Osteoblast (primary cell): ENCODE measurements around the gene SLC39A7. TPM values are rescaled to one million over a fixed set of nuclear protein-coding genes. Genes with fewer than 3 reads are reported as not detected.

Experiments used
- DNase-seq: peaks from one replicate; pipeline ENCODE4 v3.0.0; 2011; ENCODE audit warnings: low spot score, mixed read lengths; ENCODE audit not compliant: insufficient read length; ENCODE audit errors: missing footprints
- H2AFZ ChIP-seq: 2 replicates; pipeline ENCODE4 v1.6.0; 2011; ENCODE audit warnings: mild to moderate bottlenecking, low read length
- H3K27ac ChIP-seq: 2 replicates; pipeline ENCODE4 v1.5.1; 2011; ENCODE audit warnings: mild to moderate bottlenecking, low read depth, low read length, moderate library complexity
- H3K27me3 ChIP-seq: 2 replicates; pipeline ENCODE4 v1.6.0; 2012; ENCODE audit warnings: mild to moderate bottlenecking, control low read depth, inconsistent platforms, low read length, moderate library complexity; ENCODE audit not compliant: insufficient read depth
- H3K36me3 ChIP-seq: 2 replicates; pipeline ENCODE4 v1.5.1; 2011; ENCODE audit warnings: mild to moderate bottlenecking, low read length, control low read depth, moderate library complexity; ENCODE audit not compliant: insufficient read depth
- H3K4me1 ChIP-seq: 2 replicates; pipeline ENCODE4 v1.5.1; 2011; ENCODE audit warnings: mild to moderate bottlenecking, low read length, control low read depth, moderate library complexity; ENCODE audit not compliant: insufficient read depth
- H3K4me2 ChIP-seq: 2 replicates; pipeline ENCODE4 v1.6.0; 2011; ENCODE audit warnings: mild to moderate bottlenecking, low read length; ENCODE audit not compliant: insufficient read depth
- H3K4me3 ChIP-seq: fragments of 200-600 bp; sonication (generic); 3 replicates; pipeline ENCODE4 v1.5.1; 2012; ENCODE audit warnings: mild to moderate bottlenecking, low read length, inconsistent platforms; ENCODE audit not compliant: insufficient read depth
- H3K79me2 ChIP-seq: 2 replicates; pipeline ENCODE4 v1.6.0; 2012; ENCODE audit warnings: mild to moderate bottlenecking, low read length, control low read depth, inconsistent platforms; ENCODE audit not compliant: insufficient read depth
- H3K9me3 ChIP-seq: 2 replicates; pipeline ENCODE4 v1.5.1; 2011; ENCODE audit warnings: low read depth, low read length, control low read depth
- H4K20me1 ChIP-seq: 2 replicates; pipeline ENCODE4 v1.6.0; 2012; ENCODE audit warnings: mild to moderate bottlenecking, low read length, control low read depth; ENCODE audit not compliant: insufficient read depth
- CTCF ChIP-seq: IDR thresholded peaks from 2 replicates; pipeline ENCODE4 v1.5.1; 2011; ENCODE audit warnings: mild to moderate bottlenecking, low read depth, low read length, moderate library complexity; ENCODE audit errors: extremely low read depth
- total RNA-seq: library from RNA; depleted of rRNA; stranded (reverse); fragments of >200 nt; gene quantifications from 2 replicates; pipeline ENCODE4 v1.2.3, GENCODE V29; 2012

SLC39A7 gene
- total RNA-seq, 1 donor, result 108 TPM

DNA sequence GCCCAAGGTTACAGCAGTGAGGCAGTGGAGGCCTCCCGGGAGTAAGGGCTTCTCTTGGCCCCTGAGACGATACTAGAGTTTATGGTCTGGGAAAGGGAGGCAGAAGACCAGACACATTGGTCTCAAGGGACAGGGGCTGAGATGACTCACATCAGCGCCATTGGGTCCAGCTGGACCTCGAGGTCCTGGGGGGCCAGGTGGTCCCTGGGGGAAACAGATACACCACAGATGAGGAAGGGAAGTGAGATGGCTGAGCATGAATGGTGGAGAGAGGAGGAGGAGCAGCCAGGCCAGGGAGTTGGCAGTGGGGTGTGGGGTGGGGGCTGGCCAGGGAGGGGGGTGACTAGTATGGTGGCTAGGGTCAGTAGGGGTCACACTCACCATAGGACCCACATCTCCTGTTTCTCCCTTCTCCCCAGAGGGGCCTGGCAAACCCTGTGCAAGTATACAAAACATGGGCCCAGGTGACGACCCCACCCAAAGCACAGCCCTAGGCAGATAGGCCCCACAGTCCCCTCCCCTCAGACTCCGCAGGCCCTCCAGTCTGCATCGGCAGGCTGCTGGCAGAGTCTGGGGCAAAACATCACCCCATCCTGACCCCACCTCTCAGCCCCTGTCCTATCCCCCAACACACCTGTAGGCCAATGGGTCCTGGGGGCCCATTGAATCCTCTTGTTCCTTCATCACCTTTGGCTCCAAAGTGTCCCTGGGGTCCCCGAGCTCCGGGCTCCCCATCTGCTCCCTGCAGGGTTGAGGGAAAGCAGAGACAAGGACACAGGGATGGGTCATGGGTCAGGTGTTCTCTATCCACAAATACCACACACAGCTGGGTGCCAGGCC, 30.3 kb upstream of the SLC39A7 start:
- no peaks in the 10 kb centered on the region for H3K36me3 ChIP-seq
- H3K27me3 ChIP-seq, result no peaks in the 10 kb centered on the region
- no peaks in the 10 kb centered on the region for H3K4me1 ChIP-seq
- peak; percentile 84 for DNase-seq
- H3K4me2 ChIP-seq, result no peak overlapping the region
- no peaks in the 10 kb centered on the region for H3K9me3 ChIP-seq
- no peak overlapping the region for H3K27ac ChIP-seq
- no peaks in the 10 kb centered on the region for H4K20me1 ChIP-seq
- TF ChIP-seq CTCF, result no peak
- no peak overlapping the region for H2AFZ ChIP-seq
- H3K4me3 ChIP-seq, result no peak overlapping the region
- H3K79me2 ChIP-seq, result no peaks in the 10 kb centered on the region

GRCh38 chr6:33171016-33171879, 29.4 kb upstream of the SLC39A7 start:
- Histone ChIP-seq H3K4me3 (no peak overlapping the region), H3K36me3 (no peaks in the 10 kb centered on the region), H3K4me2 (no peak overlapping the region), H3K27ac (no peak overlapping the region), H3K4me1 (no peaks in the 10 kb centered on the region), H4K20me1 (no peaks in the 10 kb centered on the region), H2AFZ (no peak overlapping the region), H3K9me3 (no peaks in the 10 kb centered on the region), H3K79me2 (no peaks in the 10 kb centered on the region), H3K27me3 (no peaks in the 10 kb centered on the region)
- peak; percentile 75 for DNase-seq
- TF ChIP-seq CTCF, result no peak

DNA sequence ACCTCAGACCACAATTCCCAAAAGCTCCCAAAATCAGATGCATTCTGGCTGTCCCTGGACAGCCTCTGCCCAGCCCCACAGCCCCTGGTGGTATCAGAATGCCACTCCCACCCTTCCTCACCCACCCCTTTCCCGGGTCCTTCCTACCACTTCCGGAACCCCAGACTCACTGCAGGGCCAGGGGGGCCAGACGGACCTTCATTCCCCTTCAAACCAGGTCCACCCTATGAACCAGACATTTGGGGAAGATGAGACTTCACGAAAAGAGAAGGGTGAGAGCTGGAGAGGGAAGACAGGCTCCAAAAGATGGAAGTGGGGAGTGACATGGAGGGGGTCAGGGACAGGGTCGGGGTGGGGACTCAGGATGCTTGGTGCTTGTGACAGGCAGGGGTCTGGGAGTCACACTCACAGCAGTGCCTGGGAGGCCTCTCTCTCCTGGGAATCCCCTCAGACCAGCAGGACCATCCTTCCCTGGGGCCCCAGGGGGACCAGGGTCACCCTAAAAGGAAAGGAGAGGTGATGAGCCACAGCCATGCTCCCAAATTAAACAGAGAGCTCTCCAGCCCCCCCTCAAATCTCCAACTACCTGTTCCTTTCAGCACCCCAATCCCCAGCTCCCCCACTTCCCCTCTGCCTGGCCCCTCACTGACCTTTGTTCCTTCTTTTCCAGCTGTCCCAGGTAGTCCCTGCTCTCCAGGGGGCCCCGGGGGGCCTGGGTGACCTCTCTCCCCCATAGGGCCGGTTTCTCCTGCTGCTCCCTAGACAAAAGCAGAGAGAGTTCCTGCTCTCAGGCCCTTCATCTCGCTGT, 28.6 kb upstream of the SLC39A7 start:
- Histone ChIP-seq H3K4me1 (no peaks in the 10 kb centered on the region), H3K79me2 (no peaks in the 10 kb centered on the region), H2AFZ (no peak overlapping the region), H3K4me2 (no peak overlapping the region), H3K36me3 (no peaks in the 10 kb centered on the region), H4K20me1 (no peaks in the 10 kb centered on the region), H3K27me3 (no peaks in the 10 kb centered on the region), H3K27ac (no peak overlapping the region), H3K9me3 (no peaks in the 10 kb centered on the region), H3K4me3 (no peak overlapping the region)
- peak; percentile 76 for DNase-seq
- no peak for TF ChIP-seq CTCF
